OCI-M2 (cell line): ENCODE results near the gene CERS4.
"Not testable (repeated sequence)": the region's sequence is repeated elsewhere in the genome, so short reads cannot be mapped to it uniquely, and the experiment has no call there.

Source experiments
- DNase-seq: peaks from one replicate; lab custom pipeline; 2025; ENCODE audit not compliant: unreplicated experiment; lab: John Stamatoyannopoulos, UW

Gene CERS4

DNA sequence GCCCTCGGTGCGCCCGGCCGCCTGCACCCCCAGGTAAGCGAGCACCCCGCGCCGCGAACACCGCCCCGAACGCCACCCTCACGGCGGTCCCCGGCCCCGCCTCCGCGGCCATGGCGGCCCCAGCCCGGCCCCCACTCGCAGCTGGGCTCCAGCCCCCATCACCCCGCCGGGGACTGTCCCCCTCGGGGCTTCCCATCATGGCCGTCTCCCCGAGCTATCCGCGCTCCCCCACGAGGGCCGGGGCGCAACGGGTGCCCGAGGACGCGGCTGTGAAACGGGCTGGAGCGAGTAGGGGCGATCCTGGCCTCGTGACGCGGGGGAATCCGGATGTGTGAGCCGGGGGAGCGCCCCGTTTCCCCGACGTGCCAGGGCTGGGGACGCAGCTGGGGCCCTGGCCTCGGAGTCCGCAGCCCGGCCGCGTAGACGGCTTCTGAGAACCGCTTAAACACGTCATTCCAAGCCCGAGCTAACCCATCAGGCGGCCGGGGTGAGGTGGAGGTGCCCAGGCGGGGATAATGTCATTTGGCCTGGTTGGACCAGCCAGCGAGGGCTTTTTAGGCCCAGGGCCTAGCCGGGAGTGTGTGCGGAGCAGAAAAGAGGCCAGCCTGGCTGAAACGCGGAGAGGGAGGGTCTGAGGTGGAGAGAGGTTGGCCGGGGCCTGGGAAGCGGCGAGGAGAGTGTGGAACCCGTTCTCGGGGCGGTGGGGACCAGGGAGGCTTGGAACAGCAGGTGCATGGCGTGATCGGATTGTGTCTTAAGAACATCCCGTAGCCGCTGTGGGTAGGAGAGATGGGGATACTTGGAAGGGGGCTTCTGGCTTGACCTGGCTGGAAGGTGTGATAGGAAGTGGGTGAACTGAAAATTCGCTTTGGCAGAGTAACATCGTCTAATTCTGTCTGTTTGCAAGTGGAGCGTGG is 550 bp downstream of the CERS4 start:
- DNase-seq = no peak

DNA sequence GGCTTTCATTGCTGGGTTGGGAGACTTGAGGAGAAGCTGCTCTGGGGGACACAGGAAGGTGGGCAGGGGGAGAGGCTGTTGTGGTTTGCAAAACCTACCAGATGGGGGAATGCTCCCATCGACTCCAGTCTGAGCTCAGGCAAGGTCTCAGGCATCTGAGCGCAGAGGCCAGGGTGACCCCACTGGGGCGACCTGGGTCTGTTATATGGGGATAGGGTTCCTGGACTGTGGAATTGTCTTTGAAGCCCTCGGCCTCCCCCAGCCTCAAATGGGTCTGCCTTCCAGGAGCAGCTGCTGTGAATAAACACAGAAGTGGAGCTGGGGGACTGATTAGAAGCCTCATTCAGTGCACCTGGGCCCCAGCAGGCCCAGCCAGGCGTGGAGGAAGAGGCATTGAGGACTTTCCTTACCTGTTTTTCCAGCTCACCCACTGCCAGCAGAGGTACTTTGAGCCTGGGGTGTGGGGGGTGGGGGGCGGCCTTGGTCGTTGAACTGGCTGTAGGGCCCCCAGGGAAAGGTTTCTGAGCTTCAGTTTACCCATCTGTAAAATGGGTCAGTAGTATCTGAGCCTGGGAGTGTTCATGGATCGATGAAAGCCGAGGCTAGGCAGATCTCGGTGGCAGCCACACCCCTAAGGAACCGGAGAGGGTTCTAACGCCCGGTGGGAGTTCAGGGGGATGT is 1.4 kb downstream of the CERS4 start:
- DNase-seq = no peak

DNA sequence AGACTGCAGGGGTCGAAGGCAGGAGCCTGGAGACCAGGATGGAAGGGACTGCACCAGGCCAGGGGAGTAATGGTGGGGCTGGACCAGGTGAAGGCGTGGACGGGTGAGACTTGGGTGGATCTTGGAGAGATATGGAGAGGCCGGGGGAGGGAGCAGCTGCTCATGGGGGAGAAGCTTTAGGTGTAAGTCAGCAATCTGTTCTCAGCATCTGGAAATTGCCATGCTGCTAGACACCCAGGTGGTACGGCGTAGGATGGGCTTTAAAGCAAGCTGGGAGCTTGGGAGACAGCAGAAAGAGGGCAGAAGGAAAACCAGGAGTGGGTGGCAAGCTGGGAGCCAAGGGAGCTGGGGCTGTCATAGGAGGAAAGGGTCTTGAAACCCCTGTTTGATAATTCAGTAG is 3.0 kb downstream of the CERS4 start:
- DNase-seq = no peak

DNA sequence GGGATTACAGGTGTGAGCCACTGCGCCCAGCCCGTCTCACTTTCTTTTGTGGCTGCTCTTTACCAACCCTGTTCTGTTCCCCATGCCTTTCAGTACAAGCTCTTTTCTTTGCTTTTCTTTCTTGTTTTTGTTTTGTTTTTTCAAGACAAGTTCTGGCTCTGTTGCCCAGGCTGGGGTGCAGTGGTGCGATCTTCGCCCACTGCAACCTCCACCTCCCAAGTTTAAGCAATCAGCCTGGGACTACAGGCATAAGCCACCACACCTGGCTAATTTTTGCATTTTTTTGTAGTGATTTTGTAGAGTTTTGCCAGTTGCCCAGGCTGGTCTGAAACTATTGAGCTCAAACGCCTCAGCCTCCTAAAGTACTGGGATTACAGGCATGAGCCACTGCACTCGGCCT is 3.7 kb downstream of the CERS4 start:
- no peak for DNase-seq

DNA sequence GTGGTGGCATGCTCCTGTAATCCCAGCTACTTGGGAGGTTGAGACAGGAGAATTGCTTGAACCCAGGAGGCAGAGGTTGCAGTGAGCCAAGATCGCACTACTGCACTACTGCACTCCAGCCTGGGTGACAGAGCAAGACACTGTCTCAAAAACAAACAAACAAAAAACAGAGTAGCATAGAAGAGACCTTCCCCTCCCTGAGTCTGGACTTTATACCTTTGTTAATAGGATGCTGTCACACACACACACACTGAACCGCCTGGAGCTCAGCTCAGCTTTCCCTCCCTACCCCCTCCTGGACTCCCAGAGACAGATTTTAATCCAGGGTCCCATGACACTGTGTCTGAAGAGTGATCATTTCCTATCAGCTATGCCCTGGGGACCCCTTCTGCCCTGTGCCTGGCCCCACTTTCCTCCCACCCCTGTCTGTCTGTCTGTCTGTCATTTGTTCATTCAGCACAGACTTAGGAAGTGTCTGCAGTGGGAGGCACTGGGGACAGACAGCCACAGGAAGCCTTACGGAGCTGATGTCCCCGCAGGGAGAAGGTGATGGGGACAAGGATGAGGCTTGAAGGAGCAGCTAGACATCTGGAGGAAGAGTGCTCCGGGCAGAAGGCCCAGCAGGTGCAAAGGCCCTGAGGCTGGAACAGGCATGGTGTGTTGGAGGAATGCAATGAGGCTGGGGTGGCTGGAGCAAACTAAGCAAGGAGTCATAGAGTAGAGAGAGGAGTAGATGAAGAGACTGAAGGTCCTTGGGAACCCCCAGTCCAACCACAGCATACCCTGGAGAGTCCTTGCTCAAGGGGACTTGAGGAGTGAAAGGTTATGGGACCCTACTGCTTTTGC is 4.9 kb downstream of the CERS4 start:
- no peak for DNase-seq

DNA sequence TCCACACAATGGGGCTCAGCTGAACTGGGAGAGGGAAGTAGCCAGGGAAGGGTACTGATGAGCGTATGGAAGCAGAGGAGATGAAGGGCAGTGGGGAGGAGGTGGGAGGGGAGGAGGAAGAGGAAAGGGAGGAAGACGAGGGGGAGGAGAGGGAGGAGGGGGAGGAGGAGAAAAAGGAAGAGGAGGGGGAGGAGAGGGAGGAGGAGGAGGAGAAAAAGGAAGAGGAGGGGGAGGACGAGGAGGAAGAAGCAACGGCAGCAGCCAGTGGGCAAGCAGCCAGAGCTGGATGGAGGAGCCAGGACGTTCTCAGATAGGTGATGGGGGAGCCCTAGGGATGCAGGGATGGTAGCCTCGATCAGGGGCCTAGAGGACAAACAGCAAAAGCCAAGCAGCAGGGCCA is 5.6 kb downstream of the CERS4 start:
- no peak for DNase-seq

DNA sequence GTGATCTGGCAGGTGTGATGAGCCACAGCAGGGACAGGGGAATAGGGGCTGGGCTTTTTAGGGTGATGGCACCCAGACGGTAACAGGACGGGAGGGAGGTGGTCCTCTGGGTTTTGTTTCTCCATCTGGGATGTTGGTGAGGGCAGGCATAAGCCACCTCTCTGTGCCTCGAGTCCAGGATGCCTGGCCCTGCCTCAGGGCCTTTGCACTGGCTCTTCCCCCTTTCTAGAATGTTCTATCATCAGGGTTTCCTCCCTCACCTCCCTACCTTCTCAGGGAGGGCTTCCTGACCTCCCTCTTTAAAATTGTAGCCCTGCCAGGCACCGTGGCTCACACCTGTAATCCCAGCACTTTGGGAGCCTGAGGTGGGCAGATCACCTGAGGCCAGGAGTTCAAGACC is 6.6 kb downstream of the CERS4 start:
- no peak for DNase-seq

DNA sequence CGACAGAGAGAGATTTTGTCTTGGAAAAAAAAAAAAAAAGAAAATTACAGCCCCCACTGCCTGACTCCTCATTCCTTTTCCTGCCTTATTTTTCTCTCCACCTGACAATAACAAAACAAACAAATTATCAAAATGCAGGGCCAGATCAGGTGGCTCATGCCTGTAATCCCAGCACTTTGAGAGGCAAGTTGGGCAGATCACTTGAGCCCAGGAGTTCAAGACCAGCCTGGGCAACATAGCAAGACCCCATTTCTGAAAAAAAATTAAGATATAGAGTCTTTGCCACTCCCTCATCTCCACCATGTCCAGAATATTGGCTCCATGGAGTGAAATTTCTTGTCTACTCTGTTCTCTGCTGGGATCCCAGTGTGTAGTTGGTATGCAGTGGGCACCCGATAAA is 7.2 kb downstream of the CERS4 start:
- DNase-seq = no peak

DNA sequence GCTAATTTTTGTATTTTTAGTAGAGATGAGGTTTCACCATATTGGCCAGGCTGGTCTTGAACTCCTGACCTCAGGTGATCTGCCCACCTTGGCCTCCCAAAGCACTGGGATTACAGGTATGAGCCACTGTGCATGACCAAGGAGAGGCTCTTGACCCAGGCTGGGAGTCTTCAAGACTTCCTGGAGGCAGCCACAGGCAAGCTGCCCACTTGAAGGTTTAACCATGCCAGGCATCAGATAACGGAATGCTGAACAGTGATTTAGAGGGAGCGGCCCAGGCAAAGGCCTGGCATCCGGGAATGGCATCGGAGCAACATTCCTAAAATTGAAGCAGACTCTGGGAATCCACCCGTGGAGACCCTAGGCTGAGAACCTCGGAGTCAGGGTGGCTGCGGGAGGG is 9.0 kb downstream of the CERS4 start:
- not testable (repeated sequence) for DNase-seq

DNA sequence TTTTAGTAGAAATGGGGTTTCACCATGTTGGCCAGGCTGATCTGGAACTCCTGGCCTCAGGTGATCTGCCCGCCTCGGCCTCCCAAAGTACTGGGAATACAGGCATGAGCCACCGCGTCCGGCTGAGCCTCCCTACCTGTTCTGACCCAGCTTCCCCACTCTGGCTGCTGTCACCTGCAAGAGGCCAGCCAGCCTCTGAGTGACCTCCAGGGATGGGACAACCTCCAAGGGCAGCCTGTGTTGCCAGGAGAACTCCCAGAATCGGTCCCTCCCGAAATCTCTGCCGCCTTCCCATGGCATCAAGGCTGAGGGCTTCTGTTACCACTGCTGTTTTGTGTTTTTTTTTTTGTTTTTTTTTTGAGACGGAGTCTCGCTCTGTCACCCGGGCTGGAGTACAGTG is 11.3 kb downstream of the CERS4 start:
- no peak for DNase-seq

DNA sequence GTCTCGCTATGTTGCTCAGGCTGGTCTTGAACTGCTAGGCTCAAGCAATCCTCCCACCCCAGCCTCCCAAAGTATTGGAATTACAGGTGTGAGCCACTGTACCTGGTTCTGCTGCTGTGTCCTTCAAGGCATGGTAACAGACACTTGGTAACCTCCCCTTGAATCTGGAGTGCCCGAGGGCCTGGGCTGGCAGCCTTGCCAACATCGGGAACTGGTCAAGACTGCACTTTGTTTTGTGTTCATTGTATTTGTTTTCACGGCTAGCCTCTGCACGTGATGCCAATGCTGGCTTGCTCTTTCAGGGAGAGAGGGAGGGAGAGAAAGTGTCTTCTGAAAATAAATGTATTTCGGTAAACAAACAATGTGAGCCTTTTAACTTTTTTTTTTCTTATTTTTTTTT is 12.0 kb downstream of the CERS4 start:
- no peak for DNase-seq

DNA sequence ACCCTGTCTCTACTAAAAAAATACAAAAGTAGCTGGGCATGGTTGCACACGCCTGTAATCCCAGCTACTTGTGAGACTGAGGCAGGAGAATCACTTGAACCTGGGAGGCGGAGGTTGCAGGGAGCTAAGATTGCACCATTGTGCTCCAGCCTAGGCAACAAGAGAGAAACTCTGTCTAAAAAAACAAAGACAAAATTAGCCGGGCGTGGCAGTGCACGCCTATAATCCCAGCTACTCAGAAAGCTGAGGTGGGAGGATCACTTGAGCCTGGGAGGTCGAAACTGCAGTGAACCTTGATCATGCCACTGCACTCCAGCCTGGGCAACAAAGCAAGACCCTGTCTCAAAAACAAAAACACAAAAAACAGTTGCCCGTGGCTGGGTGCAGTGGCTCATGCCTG is 14.3 kb downstream of the CERS4 start:
- not testable (repeated sequence) for DNase-seq

DNA sequence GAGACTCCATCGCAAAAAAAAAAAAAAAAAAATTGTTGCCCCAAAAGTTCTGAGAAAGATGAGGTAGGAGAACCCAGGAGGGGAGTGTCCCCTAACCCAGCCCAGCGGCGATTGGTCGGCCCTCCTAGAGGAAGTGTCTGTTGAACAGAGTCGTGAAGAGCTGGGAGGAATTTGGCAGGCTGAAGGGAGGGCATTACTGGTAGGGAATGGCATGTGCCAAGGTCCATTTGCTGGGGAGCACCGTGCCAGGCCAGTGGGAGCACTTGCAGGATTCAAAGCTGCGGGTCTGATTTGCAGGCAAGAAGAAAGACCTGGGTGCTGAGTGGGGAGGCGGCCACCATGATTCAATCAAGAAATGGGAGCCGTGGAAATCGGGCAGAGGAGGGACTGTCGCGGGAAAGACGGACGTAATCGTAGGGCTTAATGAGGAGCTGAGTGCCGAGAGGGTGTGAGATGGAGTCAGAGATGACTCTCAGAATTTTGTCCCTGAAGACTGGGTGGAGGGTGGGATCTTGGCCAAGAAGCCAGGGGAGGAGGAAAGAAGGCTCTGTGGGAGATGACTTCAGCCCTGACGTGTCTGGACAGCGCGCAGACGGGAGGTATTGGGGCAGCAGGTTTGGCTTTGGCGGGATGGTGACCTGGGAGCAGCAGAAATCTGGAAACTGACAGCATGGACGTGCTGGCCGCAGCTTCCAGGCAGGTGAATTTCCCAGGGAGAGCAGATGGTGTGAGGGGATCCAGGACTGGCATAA is 15.4 kb downstream of the CERS4 start:
- DNase-seq = no peak

DNA sequence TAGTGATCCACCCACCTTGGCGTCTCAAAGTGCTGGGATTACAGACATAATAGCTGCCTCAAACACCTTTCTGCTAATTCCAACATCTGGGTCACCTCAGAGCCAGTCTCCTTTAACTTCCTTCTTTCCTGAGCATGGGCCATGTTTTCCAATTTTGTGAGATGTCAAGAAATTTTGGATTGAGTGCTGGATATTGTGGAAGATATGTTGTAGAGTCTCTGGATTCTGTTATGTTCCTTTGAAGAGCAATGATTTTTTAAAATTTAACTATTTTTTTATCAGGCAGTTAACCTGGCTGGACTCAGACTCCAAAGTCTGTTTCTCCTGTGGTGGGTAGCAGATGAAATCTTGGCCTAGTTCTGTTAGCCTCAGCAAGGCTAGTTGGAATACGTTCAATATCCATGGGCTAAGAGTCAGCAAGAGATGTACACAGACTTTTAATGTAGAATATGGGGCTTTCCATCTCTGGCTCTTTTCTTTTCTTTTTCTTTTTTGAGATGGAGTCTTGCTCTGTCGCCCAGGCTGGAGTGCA is 22.0 kb downstream of the CERS4 start:
- DNase-seq = no peak

DNA sequence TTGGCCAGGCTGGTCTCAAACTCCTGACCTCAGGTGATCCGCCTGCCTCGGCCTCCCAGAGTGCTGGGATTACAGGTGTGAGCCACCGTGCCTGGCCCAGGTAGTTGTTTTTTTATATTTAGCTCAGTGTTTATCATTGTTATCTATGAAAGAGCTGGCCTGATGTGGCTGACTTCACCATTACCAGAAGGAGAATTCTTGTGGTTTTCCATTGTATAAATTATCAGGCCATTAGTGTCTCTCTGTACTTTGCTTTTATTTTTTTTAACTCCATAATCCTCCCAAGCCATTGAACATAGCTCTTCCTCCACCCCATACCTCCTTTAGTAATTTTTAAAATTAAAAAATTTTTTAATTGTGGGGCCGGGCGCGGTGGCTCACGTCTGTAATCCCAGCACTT is 24.2 kb downstream of the CERS4 start:
- no peak for DNase-seq

DNA sequence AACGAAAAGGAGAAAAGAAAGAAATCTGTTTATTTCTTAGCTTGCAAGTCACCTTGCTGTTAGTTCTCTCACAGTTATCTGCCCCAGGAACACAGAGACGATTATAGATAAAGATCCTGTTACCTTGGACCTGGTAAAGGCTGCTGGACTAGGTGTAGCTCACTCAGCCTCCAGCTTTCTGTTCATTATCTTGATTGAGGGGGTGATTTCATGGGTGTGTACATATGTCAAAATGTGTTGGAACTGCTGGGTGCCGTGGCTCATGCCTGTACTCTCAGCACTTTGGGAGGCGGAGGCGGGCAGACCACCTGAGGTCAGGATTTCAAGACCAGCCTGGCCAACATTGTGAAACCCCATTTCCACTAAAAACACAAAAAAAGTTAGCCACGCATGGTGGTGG is 27.9 kb downstream of the CERS4 start:
- DNase-seq = no peak

DNA sequence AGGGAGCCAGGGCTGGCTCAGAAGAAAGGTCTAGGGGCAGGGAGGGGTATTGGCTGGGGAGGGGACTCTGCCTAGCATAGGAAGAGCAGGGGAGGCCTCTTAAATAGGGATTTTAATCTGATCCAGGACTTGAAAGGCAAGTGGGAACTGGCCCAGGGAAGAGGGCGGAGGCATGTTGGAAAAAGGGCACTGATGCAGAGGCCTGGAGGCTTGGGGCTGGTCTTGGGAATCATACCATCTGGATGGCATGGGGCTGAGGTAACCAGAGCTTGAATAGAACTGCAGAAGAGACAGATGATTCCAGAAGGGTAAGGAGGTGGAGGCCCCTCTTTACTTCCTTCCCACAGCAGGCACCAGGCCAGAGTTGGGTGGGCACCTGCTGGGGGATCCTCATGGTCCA is 29.1 kb downstream of the CERS4 start:
- no peak for DNase-seq

DNA sequence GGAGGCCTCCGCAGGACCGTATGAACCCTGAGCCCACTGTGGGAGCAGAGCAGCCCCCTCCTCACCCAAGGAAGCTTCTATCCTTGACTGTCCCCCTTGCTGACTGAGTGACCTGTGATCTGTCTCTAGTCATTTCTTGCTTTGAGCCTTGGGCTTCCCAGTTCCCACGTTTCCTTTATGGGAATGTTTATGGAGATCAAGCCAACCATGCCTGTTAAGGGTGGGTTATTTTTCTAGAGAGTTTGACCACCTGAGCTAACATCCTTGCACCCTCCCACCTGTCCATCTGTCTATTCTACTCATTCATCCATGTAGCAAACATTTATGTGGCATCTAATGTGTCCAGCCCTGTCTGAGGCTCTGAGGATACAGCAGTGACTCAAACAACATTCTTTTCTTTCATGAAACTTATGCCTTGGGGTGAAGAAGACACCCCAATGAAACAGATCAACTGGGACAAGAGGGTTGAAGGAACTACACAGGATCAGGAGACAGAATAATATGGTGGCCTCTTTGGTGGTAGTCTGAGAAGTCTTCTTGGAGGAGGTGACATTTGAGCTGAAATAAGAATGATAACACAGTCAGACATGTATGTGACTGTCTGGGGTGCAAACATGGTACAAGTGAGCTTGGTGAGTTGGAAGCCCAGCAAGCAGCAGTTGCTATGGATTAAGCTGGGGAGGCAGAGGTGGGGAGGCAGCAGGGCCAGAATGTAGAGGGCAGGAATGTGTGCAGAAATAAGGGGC is 30.5 kb downstream of the CERS4 start:
- DNase-seq = no peak

DNA sequence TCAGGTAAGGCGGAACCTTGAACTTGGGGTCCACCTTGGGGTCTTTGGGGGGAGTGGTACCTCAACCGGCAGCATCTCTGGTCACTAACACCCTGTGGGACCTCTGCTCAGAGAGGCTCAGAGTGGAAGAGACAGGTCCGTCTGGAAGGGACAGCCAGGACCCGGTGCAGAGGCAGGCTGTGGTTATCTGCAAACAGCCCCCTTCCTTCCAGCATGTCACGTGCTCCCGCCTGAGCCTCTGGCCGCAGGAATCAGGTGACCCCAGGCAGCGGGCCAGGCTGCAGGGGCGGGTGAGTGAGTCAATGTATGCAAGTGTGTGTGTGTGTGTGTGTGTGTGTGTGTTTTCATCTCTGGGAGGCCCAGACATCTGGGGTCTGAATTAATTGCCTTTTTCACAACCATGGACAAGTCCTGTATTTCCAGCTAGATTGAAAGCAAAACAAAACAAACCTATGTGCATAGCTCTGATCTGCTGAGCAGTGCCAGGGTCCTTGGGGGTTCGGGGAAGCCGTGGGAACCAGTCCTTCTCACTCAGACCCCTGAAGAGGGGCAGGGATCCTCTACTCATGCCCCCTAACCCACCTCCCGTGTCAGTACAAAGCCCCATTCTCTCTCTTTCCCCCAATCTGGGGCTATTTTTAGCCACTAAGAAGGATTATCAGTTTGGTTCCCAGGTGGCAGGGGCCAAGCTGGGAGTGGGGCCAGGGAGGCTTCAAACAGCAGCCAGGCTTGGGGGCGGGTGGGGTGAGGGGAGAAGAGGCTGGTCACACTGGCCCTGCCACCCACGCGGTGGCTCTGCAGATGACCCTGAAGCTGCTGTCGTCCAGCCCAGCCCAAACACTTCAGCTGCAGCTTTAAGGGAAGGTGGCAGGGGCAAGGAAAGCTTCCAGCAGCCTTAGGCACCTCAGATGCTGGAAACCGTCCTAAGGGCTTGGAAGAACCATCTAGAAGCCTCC is 31.4 kb downstream of the CERS4 start:
- DNase-seq = peak; percentile 5
